TTC549 (cell line): ENCODE results near the gene PNPLA1.
"Not testable (repeated sequence)": the region's sequence is repeated elsewhere in the genome, so short reads cannot be mapped to it uniquely, and the experiment has no call there.

Experiments used
- FAIRE-seq: peaks from 2 replicates; lab custom pipeline; 2012; peaks lifted over from hg19 to GRCh38; lab: Jason Lieb, UNC

Gene PNPLA1

GRCh38 chr6:36337814-36338213, 68.0 kb downstream of the PNPLA1 start:
- no peak for FAIRE-seq

DNA sequence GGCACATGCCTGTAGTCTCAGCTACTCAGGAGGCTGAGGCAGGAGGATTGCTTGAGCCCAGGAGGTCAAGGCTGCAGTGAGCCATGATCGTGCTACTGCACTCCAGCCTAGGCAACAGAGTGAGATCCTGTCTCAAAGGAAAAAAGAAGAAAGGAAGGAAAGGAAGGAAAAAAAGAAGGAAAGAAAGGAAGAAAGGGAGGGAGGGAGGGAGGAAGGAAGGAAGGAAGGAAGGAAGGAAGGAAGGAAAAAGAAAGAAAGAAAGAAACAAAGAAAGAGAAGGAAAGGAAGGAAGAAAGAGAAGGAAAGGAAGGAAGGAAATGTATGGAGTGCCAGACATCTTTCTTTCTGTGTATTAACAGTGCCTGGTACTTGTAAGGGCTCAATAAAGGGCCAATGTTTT, 68.4 kb downstream of the PNPLA1 start:
- FAIRE-seq = not testable (repeated sequence)

- no peak for FAIRE-seq
These were observed 69.3 kb downstream of the PNPLA1 start for GRCh38 chr6:36339146-36339545.

DNA sequence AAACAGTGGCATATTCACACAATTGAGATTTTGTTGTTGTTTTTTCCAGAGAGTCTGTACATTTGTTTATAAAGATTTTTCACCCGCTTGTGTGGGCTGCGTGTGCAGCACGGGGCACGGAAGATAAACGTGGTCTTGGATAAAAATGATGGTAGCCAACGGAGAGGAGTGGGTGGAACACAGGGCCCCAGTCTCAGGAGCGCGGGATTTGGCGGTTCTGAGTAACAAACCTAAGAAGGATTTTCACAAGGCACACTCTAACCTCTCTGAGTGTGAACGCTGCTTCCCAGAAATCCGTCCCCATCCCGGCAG, 70.4 kb downstream of the PNPLA1 start:
- FAIRE-seq = no peak

DNA sequence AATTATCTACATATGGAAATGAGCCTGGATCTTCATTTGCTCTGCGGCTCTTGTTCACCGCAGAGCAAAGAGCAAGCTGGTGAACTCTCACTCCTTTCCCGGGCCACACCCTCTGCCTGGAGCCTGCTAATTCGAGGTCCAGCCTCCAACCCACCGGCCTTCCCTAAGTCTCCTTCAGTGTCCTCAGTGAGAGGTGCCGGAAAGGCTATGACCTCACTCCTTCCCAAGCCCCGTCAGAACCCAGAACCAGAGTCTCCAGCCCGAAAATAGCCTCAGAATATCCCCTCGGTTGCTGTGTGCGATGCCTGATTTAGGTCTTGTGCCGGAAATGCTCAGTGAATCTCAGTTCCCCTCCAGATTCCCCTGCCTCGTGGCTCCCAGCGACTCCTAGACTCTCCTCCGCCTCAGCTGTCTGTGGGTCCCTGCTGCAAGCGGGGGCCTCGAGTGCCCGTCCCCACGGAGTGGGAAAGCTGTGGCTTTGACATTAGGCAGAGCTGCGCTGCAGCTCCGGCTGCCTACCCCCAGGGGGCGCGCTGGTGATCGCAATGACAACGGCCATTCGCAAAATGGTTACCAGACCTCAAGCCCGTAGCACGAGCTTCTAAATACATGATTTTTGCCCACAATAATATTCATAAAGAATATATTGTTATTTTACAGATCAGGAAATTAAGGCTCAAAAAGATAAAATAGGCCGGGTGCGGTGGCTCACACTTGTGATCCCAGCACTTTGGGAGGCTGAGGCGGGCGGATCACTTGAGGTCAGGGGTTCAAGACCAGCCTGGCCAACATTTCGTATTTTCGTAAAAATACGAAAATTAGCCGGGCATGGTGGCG, 71.0 kb downstream of the PNPLA1 start:
- no peak for FAIRE-seq

GRCh38 chr6:36343109-36343680, 73.3 kb downstream of the PNPLA1 start:
- FAIRE-seq = no peak

- FAIRE-seq = no peak
These were observed 76.0 kb downstream of the PNPLA1 start for GRCh38 chr6:36345681-36346466.

DNA sequence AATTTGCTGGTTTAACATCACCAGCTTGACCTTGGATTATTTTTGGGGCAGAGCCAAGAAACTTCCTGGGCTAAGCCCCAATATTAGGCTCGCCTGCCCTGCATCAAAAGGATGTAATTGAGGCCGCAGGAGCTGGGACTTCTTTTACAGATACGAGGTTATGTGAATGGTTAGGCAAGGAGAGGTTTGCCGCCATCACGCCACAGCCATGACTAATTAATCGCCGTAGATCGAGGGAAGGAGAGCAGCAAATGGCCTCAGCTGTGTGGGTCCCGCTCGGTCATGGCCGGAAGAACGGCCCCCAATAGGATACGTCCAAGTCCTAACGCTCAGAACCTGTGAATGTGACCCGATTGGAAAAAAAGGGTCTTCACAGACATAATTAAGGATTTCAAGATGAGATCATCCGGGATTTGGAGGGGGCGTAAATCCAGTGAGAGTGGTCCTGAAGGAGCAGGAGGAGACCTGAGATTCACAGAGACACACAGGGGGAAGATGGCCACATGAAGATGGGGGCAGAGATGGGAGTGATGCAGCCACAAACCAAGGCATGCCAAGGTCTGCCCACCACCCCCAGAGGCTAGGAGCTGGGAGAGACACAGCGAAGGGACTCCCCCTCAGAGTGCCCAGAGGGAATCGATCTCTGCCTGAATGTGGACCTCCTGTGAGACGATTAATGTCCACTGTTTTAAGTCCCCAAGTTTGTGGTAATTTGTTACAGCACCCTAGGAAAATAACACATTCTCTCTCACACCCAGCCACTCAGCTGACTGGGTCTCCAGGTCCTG, 76.8 kb downstream of the PNPLA1 start:
- no peak for FAIRE-seq

GRCh38 chr6:36347621-36348020, 77.8 kb downstream of the PNPLA1 start:
- no peak for FAIRE-seq

- no peak for FAIRE-seq
These were observed 79.4 kb downstream of the PNPLA1 start for GRCh38 chr6:36349240-36349639.

DNA sequence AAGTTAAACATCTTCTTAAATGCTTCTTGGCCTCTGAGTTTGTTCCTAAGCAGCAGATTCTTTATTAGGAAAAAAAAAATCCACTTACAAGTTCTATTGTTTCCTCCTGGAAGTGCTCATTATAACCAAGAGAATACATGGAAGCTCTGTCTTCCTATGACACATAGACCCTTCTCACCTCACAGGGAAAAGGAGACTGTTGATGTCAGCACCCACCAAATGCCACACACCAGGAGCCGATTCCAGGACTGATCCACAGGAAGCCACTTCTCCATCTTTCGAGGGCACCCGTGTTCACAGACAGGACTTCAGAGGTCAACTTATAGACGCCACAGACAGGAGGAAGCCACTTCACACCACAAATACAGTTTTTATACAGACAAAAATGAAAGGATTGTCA, 80.2 kb downstream of the PNPLA1 start:
- FAIRE-seq = no peak

DNA sequence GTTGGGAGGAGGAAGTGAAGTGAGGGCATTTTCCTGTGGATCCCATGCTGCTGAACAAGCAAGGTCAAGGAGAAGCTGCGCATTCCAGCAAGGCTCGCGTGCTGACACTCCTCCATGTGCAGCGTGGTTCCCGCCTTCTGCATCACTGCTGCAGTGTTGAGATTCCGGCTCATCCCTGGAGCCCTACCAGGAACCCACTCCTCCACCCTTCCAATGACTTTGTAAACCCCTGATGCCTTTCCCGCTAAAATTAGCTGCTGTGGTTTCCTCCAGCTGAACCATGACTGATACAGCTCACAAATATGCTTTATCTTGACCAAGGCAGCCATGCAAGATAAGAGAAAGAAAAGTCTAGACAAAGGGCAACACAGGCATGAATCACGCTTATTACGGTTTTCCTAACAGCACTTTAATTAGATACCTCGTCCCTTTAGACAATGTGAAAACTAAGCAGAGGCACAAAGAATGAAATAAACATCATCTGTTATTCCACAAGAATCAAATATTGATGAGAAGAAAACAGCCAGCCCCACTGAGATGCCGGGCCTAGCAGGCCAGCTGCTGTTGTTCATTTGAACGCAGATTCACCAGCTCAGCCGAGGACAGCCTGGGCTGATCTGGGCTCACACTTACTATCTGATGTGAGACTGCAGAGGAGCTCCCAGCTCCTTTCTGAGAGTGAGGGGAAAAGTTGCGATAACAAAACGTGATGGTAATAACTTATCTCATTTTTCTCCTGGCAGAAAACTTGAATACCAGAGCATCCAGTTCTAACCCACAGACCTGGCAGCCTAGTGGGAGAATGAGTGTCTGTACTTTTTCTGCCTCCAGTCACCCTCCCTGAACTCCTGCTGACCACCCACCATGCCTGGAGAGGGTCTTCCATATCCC, 81.1 kb downstream of the PNPLA1 start:
- no peak for FAIRE-seq

GRCh38 chr6:36352477-36353157, 82.8 kb downstream of the PNPLA1 start:
- FAIRE-seq = no peak

GRCh38 chr6:36353411-36353915, 83.6 kb downstream of the PNPLA1 start:
- no peak for FAIRE-seq

- no peak for FAIRE-seq
These were observed 86.0 kb downstream of the PNPLA1 start for GRCh38 chr6:36355819-36356218.

- no peak for FAIRE-seq
These were observed 88.0 kb downstream of the PNPLA1 start for GRCh38 chr6:36357872-36358225.
